CD4-positive, alpha-beta T cell treated with Interleukin-15 for 4 hours (primary cell): ENCODE results near the gene OR52E6.

Source experiments
- DNase-seq: peaks from one replicate; pipeline ENCODE4 v3.0.0-alpha.2; 2020; ENCODE audit warnings: low spot score

OR52E6 gene

GRCh38 chr11:5841797-5842196 is at the start of gene OR52E6:
TSS of gene OR52E6 (minus strand) at chr11:5841897. CDS start at chr11:5841897, 0 bp downstream.
- DNase-seq: no peak

GRCh38 chr11:5891216-5891800 is 49.6 kb upstream of the OR52E6 start:
- no peak for DNase-seq

- DNase-seq: no peak
Measured at GRCh38 chr11:5887661-5888060, 46.0 kb upstream of the OR52E6 start.

- no peak for DNase-seq
Measured at GRCh38 chr11:5887172-5887571, 45.5 kb upstream of the OR52E6 start.

- no peak for DNase-seq
Measured at GRCh38 chr11:5881756-5882155, 40.1 kb upstream of the OR52E6 start.

GRCh38 chr11:5880329-5880728 is 38.6 kb upstream of the OR52E6 start, which contains the start of gene OR52E4:
TSS of gene OR52E4 (plus strand) at chr11:5880629. CDS start at chr11:5884293, 3,664 bp downstream.
- DNase-seq: no peak

- no peak for DNase-seq
Measured at GRCh38 chr11:5878564-5878963, 36.9 kb upstream of the OR52E6 start.

GRCh38 chr11:5865826-5866225 is 24.1 kb upstream of the OR52E6 start:
- no peak for DNase-seq

- DNase-seq: no peak
Measured at GRCh38 chr11:5857590-5857989, 15.9 kb upstream of the OR52E6 start, which contains the start of gene OR52E8. TSS of gene OR52E8 (minus strand) at chr11:5857690. CDS start at chr11:5857690, 0 bp downstream.

GRCh38 chr11:5851002-5851401 is 9.3 kb upstream of the OR52E6 start:
- no peak for DNase-seq

GRCh38 chr11:5847711-5848110 is 6.0 kb upstream of the OR52E6 start:
- DNase-seq: no peak

GRCh38 chr11:5846701-5847100 is 5.0 kb upstream of the OR52E6 start:
- DNase-seq: no peak

- DNase-seq: no peak
Measured at GRCh38 chr11:5837695-5838094, 4.0 kb downstream of the OR52E6 start.

GRCh38 chr11:5833446-5833845 is 8.3 kb downstream of the OR52E6 start:
- DNase-seq: no peak

GRCh38 chr11:5831196-5831829 is 10.4 kb downstream of the OR52E6 start:
- no peak for DNase-seq

GRCh38 chr11:5818245-5818886 is 23.3 kb downstream of the OR52E6 start:
- DNase-seq: no peak

GRCh38 chr11:5815534-5815933 is 26.2 kb downstream of the OR52E6 start:
- no peak for DNase-seq

GRCh38 chr11:5809905-5810795 is 31.5 kb downstream of the OR52E6 start:
- DNase-seq: no peak

- DNase-seq: no peak
Measured at GRCh38 chr11:5809122-5809519, 32.6 kb downstream of the OR52E6 start.

- peak; percentile 75 for DNase-seq
Measured at GRCh38 chr11:5808500-5809121, 33.1 kb downstream of the OR52E6 start, which contains the start of gene OR52N2. TSS of gene OR52N2 (plus strand) at chr11:5808924. CDS start at chr11:5820336, 11,412 bp downstream.

- DNase-seq: no peak
Measured at GRCh38 chr11:5807580-5807979, 34.1 kb downstream of the OR52E6 start.

GRCh38 chr11:5803982-5804381 is 37.7 kb downstream of the OR52E6 start:
- no peak for DNase-seq
